SK-N-SH treated with all-trans-retinoic acid at 6 μM for 48 hours (cell line): Measurements from ENCODE around the gene MROH9.

Experiments
- ARNTL ChIP-seq: fragments of 450-650 bp; formaldehyde crosslinking; IDR thresholded peaks from 2 replicates; pipeline ENCODE4 v1.5.0; 2020; ENCODE audit warnings: low read depth, mild to moderate bottlenecking, moderate library complexity, borderline replicate concordance
- CSDC2 ChIP-seq: fragments of 250-450 bp; sonication (Bioruptor Pico); IDR thresholded peaks from 2 replicates; pipeline ENCODE4 v1.5.0; 2020; ENCODE audit warnings: mild to moderate bottlenecking, moderate library complexity
- GLIS3 ChIP-seq: fragments of 250-450 bp; sonication (Bioruptor Pico); IDR thresholded peaks from 2 replicates; pipeline ENCODE4 v1.5.0; 2020; ENCODE audit warnings: mild to moderate bottlenecking, moderate library complexity
- PATZ1 ChIP-seq: fragments of 250-450 bp; sonication (Bioruptor Pico); IDR thresholded peaks from 2 replicates; pipeline ENCODE4 v1.8.0; 2020; ENCODE audit warnings: mild to moderate bottlenecking, moderate library complexity, borderline replicate concordance
- RARB ChIP-seq: fragments of 250-450 bp; sonication (Bioruptor Pico); IDR thresholded peaks from 2 replicates; pipeline ENCODE4 v1.8.0; 2021; ENCODE audit warnings: mild to moderate bottlenecking, moderate library complexity
- ZC3H10 ChIP-seq: fragments of 250-450 bp; sonication (Bioruptor Pico); IDR thresholded peaks from 2 replicates; pipeline ENCODE4 v1.5.1; 2021; ENCODE audit warnings: mild to moderate bottlenecking, moderate library complexity
- ZFP3 ChIP-seq: fragments of 250-450 bp; sonication (Bioruptor Pico); IDR thresholded peaks from 2 replicates; pipeline ENCODE4 v1.5.0; 2020; ENCODE audit warnings: mild to moderate bottlenecking, moderate library complexity
- ZFP30 ChIP-seq: fragments of 450-650 bp; formaldehyde crosslinking; IDR thresholded peaks from 2 replicates; pipeline ENCODE4 v1.5.0; 2022; ENCODE audit warnings: mild to moderate bottlenecking, moderate library complexity
- ZNF8 ChIP-seq: fragments of 450-650 bp; formaldehyde crosslinking; IDR thresholded peaks from 2 replicates; pipeline ENCODE4 v1.5.0; 2020; ENCODE audit warnings: mild to moderate bottlenecking, moderate library complexity

GRCh38 chr1:170959385-170959784 lies 24.1 kb downstream of the MROH9 start:
- TF ChIP-seq ARNTL (CRISPR knock-in tag) = no peak
- no peak for TF ChIP-seq ZFP3 (CRISPR knock-in tag)
- TF ChIP-seq ZFP30 = no peak
- TF ChIP-seq RARB (CRISPR knock-in tag) = no peak
- TF ChIP-seq PATZ1 = no peak
- TF ChIP-seq GLIS3 (CRISPR knock-in tag) = no peak
- TF ChIP-seq ZC3H10 (CRISPR knock-in tag) = no peak
- TF ChIP-seq CSDC2 (CRISPR knock-in tag) = no peak
- no peak for TF ChIP-seq ZNF8 (CRISPR knock-in tag)
